T1000 (cell line): Measurements from ENCODE around the gene PRR20G.
"Not testable (repeated sequence)": the region's sequence is repeated elsewhere in the genome, so short reads cannot be mapped to it uniquely, and the experiment has no call there.

Source experiments
- DNase-seq: peaks from one replicate; lab custom pipeline; 2025; ENCODE audit warnings: mixed read lengths; lab: John Stamatoyannopoulos, UW

PRR20G gene

GRCh38 chr3:127299276-127299675 lies 11.4 kb upstream of the PRR20G start:
- DNase-seq: no peak

- DNase-seq: no peak
Observed at GRCh38 chr3:127296959-127297358, 9.1 kb upstream of the PRR20G start.

- DNase-seq: no peak
Observed at GRCh38 chr3:127296166-127296565, 8.3 kb upstream of the PRR20G start.

GRCh38 chr3:127293650-127294049 lies 5.8 kb upstream of the PRR20G start:
- DNase-seq: not testable (repeated sequence)

GRCh38 chr3:127291611-127292010 lies 3.8 kb upstream of the PRR20G start:
- no peak for DNase-seq

GRCh38 chr3:127291114-127291513 lies 3.3 kb upstream of the PRR20G start:
- no peak for DNase-seq

GRCh38 chr3:127289706-127290575 lies 2.1 kb upstream of the PRR20G start:
- no peak for DNase-seq

GRCh38 chr3:127288921-127289705 lies 1.3 kb upstream of the PRR20G start:
- no peak for DNase-seq

- no peak for DNase-seq
Observed at GRCh38 chr3:127288343-127288742, 497 bp upstream of the PRR20G start.

- no peak for DNase-seq
Observed at GRCh38 chr3:127286571-127287140, 1.2 kb downstream of the PRR20G start.

- DNase-seq: no peak
Observed at GRCh38 chr3:127284258-127284657, 3.6 kb downstream of the PRR20G start.

GRCh38 chr3:127277561-127277960 lies 10.3 kb downstream of the PRR20G start:
- DNase-seq: no peak

GRCh38 chr3:127276995-127277394 lies 10.9 kb downstream of the PRR20G start:
- DNase-seq: no peak

- DNase-seq: no peak
Observed at GRCh38 chr3:127276396-127276795, 11.4 kb downstream of the PRR20G start.

GRCh38 chr3:127275287-127275781 lies 12.5 kb downstream of the PRR20G start:
- DNase-seq: no peak

GRCh38 chr3:127274200-127274760 lies 13.6 kb downstream of the PRR20G start:
- DNase-seq: no peak

- DNase-seq: no peak
Observed at GRCh38 chr3:127273206-127273605, 14.6 kb downstream of the PRR20G start.

- no peak for DNase-seq
Observed at GRCh38 chr3:127266186-127266585, 21.7 kb downstream of the PRR20G start.

- no peak for DNase-seq
Observed at GRCh38 chr3:127265581-127265981, 22.3 kb downstream of the PRR20G start.

- DNase-seq: no peak
Observed at GRCh38 chr3:127264794-127265514, 22.9 kb downstream of the PRR20G start.

GRCh38 chr3:127264292-127264691 lies 23.6 kb downstream of the PRR20G start:
- DNase-seq: no peak
